CD4-positive, alpha-beta T cell (primary cell): ENCODE results near the gene LRRIQ1. TPM values are rescaled to one million over a fixed set of nuclear protein-coding genes. Genes with fewer than 3 reads are reported as not detected.

ENCODE experiments used
- ATAC-seq: fragments of 200-7000 bp; cut with Tn5 transposase; one replicate; pipeline ENCODE4 v1.10.0; 2022; ENCODE audit warnings: mild to moderate bottlenecking; ENCODE audit not compliant: poor library complexity
- CTCF ChIA-PET: fragments of 350-600 bp; sonication (Branson Sonifier 250); formaldehyde crosslinking; loops from one replicate; lab custom pipeline; 2021; ENCODE audit warnings: antibody characterized with exemption, inconsistent platforms; lab: Charles Lee
- POLR2A ChIA-PET: fragments of 350-600 bp; sonication (Branson Sonifier 250); formaldehyde crosslinking; loops from one replicate; lab custom pipeline; 2021; ENCODE audit warnings: antibody characterized with exemption, inconsistent platforms; lab: Charles Lee
- DNase-seq, 14 experiments: peaks; one replicate each; pipeline ENCODE4 v3.0.0-alpha.2; 2013 to 2020; ENCODE audit warnings: mixed read lengths in 2 of 14
- H3K27ac ChIP-seq, 2 donors: one replicate each; pipeline versions ENCODE4 v1.5.1 to v1.7.0; 2013; ENCODE audit warnings: low read length in 2 of 2, low read depth in 1 of 2, mild to moderate bottlenecking in 1 of 2
- H3K27me3 ChIP-seq, 2 experiments: 1 replicate in 1 of 2; 2 replicates in 1 of 2; pipeline versions ENCODE4 v1.6.1 to v1.7.0; 2013; ENCODE audit warnings: low read length in 2 of 2, control low read depth in 1 of 2, mild to moderate bottlenecking in 1 of 2, moderate library complexity in 1 of 2; ENCODE audit not compliant: insufficient read depth in 2 of 2, control insufficient read depth in 1 of 2
- H3K36me3 ChIP-seq: one replicate; pipeline ENCODE4 v1.6.1; 2013; ENCODE audit warnings: low read length, control low read depth; ENCODE audit not compliant: insufficient read depth
- H3K4me1 ChIP-seq: one replicate; pipeline ENCODE4 v1.6.1; 2013; ENCODE audit warnings: low read length, control low read depth; ENCODE audit not compliant: insufficient read depth
- H3K4me3 ChIP-seq: one replicate; pipeline ENCODE4 v1.5.1; 2013; ENCODE audit warnings: mild to moderate bottlenecking, low read length, moderate library complexity
- H3K9me3 ChIP-seq, 2 experiments: 1 replicate in 1 of 2; 2 replicates in 1 of 2; pipeline versions ENCODE4 v1.6.1 to v1.7.0; 2013; ENCODE audit warnings: low read length in 2 of 2, mild to moderate bottlenecking in 2 of 2, control low read depth in 1 of 2, moderate library complexity in 1 of 2; ENCODE audit not compliant: control insufficient read depth in 1 of 2, insufficient read depth in 1 of 2
- H3K27ac Mint-ChIP-seq: one replicate; pipeline ENCODE4 v1.8.0; 2020; ENCODE audit warnings: mixed read lengths
- H3K27me3 Mint-ChIP-seq: one replicate; pipeline ENCODE4 v1.8.0; 2021; ENCODE audit warnings: mixed read lengths
- H3K36me3 Mint-ChIP-seq: one replicate; pipeline ENCODE4 v1.8.0; 2021; ENCODE audit warnings: low read depth, mixed read lengths
- H3K4me1 Mint-ChIP-seq: one replicate; pipeline ENCODE4 v1.8.0; 2021; ENCODE audit warnings: low read depth, mixed read lengths
- H3K4me3 Mint-ChIP-seq: one replicate; pipeline ENCODE4 v1.8.0; 2020; ENCODE audit warnings: mild to moderate bottlenecking, mixed read lengths
- H3K9me3 Mint-ChIP-seq: one replicate; pipeline ENCODE4 v1.8.0; 2020; ENCODE audit warnings: mixed read lengths
- intact Hi-C, 2 experiments: fragments of 100-400 bp; cut with DNase I in 1 of 2; cut with micrococcal nuclease in 1 of 2; formaldehyde crosslinking; loops; one replicate each; pipeline versions ENCODE4 v1.15.1 to v1.9.0; 2023 to 2025; cut with DNase I, micrococcal nuclease
- total RNA-seq, 174 experiments: library from RNA in 2 of 174; stranded (reverse) in 2 of 174; gene quantifications; one replicate each; pipeline ENCODE4 v1.2.3 and lab custom pipeline; 2021 to 2026
- TF ChIP-seq, protein P1 (sequence below): fragments of 200-600 bp; IDR thresholded peaks from one replicate; pipeline ENCODE4 v1.8.0; 2022; ENCODE audit warnings: antibody characterized with exemption, mild to moderate bottlenecking

LRRIQ1 gene
- total RNA-seq, 2 experiments from 2014 or later: not detected

DNA sequence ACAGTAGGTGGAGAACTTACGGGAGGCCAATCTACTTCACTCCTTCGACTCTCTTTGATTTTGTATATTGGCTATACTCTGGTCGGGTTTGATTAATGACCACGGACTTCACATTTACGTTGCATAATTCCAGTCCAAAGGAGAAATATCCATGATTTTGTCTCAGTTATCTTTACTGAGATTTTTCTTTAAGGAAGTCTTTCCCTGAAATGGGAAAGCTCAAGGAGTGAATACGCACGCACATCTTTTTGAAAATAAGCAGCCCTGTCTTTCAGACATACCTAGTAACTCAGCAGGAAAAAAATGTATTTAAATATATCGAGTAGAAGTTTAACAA lies 238.1 kb downstream of the LRRIQ1 start:
- peaks cover 64% of the 10 kb centered on the region for H3K27me3 Mint-ChIP-seq
- Histone ChIP-seq H3K4me3 (no peak overlapping the region), H3K27me3 (peaks cover 23 to 33% of the 10 kb centered on the region in 2 experiments), H3K27ac (no peak overlapping the region), H3K9me3 (peaks cover 0 to 21% of the 10 kb centered on the region in 2 experiments), H3K4me1 (no peaks in the 10 kb centered on the region), H3K36me3 (no peaks in the 10 kb centered on the region)
- no peak overlapping the region for H3K27ac Mint-ChIP-seq
- intact Hi-C loops: no loop called here
- DNase-seq: no peak
- H3K4me3 Mint-ChIP-seq: no peak overlapping the region
- CTCF ChIA-PET: no interaction called here
- ATAC-seq: no peak
- no peaks in the 10 kb centered on the region for H3K36me3 Mint-ChIP-seq
- H3K9me3 Mint-ChIP-seq: peaks cover 2% of the 10 kb centered on the region
- TF ChIP-seq, protein P1, sequence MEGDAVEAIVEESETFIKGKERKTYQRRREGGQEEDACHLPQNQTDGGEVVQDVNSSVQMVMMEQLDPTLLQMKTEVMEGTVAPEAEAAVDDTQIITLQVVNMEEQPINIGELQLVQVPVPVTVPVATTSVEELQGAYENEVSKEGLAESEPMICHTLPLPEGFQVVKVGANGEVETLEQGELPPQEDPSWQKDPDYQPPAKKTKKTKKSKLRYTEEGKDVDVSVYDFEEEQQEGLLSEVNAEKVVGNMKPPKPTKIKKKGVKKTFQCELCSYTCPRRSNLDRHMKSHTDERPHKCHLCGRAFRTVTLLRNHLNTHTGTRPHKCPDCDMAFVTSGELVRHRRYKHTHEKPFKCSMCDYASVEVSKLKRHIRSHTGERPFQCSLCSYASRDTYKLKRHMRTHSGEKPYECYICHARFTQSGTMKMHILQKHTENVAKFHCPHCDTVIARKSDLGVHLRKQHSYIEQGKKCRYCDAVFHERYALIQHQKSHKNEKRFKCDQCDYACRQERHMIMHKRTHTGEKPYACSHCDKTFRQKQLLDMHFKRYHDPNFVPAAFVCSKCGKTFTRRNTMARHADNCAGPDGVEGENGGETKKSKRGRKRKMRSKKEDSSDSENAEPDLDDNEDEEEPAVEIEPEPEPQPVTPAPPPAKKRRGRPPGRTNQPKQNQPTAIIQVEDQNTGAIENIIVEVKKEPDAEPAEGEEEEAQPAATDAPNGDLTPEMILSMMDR: no peak
- no peaks in the 10 kb centered on the region for H3K4me1 Mint-ChIP-seq
- POLR2A ChIA-PET: no interaction called here

DNA sequence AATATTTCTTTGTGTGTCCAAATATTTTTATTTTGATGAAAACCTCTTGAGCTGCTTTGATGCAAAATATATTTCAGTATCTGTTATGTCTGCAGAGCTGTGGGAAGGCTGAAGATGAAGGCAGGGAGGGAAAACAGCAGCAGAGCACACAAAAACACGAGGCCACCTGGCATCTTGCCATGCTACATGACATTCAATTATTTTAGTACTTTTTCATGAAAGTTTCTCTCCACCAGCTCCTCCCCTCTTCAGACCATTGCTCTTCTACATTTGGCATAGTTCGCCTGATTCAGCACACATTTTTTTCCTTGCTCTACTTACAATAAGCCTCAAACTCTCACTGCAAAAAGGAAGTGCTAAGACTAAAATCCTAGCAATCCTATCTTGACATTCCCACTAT lies 239.2 kb downstream of the LRRIQ1 start:
- H3K4me1 Mint-ChIP-seq: no peaks in the 10 kb centered on the region
- DNase-seq (no peak), ATAC-seq (no peak)
- Histone ChIP-seq H3K27ac (no peak overlapping the region), H3K9me3 (peaks cover 0 to 30% of the 10 kb centered on the region in 2 experiments), H3K4me3 (no peak overlapping the region), H3K36me3 (no peaks in the 10 kb centered on the region), H3K4me1 (peaks cover 3% of the 10 kb centered on the region), H3K27me3 (peaks cover 34 to 44% of the 10 kb centered on the region in 2 experiments)
- POLR2A ChIA-PET: no interaction called here
- H3K9me3 Mint-ChIP-seq: peaks cover 2% of the 10 kb centered on the region
- no peak overlapping the region for H3K4me3 Mint-ChIP-seq
- peaks cover 75% of the 10 kb centered on the region for H3K27me3 Mint-ChIP-seq
- no peak overlapping the region for H3K27ac Mint-ChIP-seq
- TF ChIP-seq, protein P1: no peak
- intact Hi-C loops: no loop called here
- CTCF ChIA-PET: no interaction called here
- no peaks in the 10 kb centered on the region for H3K36me3 Mint-ChIP-seq

GRCh38 chr12:85277191-85277590 lies 241.0 kb downstream of the LRRIQ1 start:
- H3K4me3 Mint-ChIP-seq: no peak overlapping the region
- no peak overlapping the region for H3K27ac Mint-ChIP-seq
- H3K4me1 Mint-ChIP-seq: no peaks in the 10 kb centered on the region
- H3K4me3 ChIP-seq: no peak overlapping the region
- TF ChIP-seq, protein P1: no peak
- DNase-seq: no peak
- no peaks in the 10 kb centered on the region for H3K36me3 Mint-ChIP-seq
- intact Hi-C loops: no loop called here
- no peak overlapping the region for H3K27ac ChIP-seq
- peaks cover 2% of the 10 kb centered on the region for H3K9me3 Mint-ChIP-seq
- peaks cover 36 to 59% of the 10 kb centered on the region in 2 experiments for H3K27me3 ChIP-seq
- H3K27me3 Mint-ChIP-seq: peaks cover 86% of the 10 kb centered on the region
- peaks cover 3% of the 10 kb centered on the region for H3K4me1 ChIP-seq
- no peak for ATAC-seq
- H3K36me3 ChIP-seq: no peaks in the 10 kb centered on the region
- POLR2A ChIA-PET: no interaction called here
- CTCF ChIA-PET: no interaction called here
- peaks cover 0 to 36% of the 10 kb centered on the region in 2 experiments for H3K9me3 ChIP-seq
